GM12878 (cell line): ENCODE data around the gene PQBP1. TPM values are rescaled to one million over a fixed set of nuclear protein-coding genes. Genes with fewer than 3 reads are reported as not detected.

Source experiments
- ATAC-seq: fragments of 200-7000 bp; cut with Tn5 transposase; 3 replicates; pipeline ENCODE4 v1.9.1; 2020; ENCODE audit warnings: mild to moderate bottlenecking, moderate library complexity
- BruUV-seq: library from RNA; stranded (reverse); fragments of 400-500 nt; replicated peaks from 2 replicates; lab custom pipeline; 2021; lab: Mats Ljungman, UMichigan
- CTCF ChIA-PET: fragments of 300-600 bp; sonication (Branson Sonifier 250); formaldehyde crosslinking; extraction: SDS; loops from one replicate; lab custom pipeline; 2021; ENCODE audit warnings: inconsistent platforms; lab: Yijun Ruan, JAX
- POLR2A ChIA-PET: fragments of 350-600 bp; formaldehyde crosslinking; extraction: SDS; loops from one replicate; lab custom pipeline; 2021; ENCODE audit warnings: inconsistent platforms; lab: Charles Lee
- RAD21 ChIA-PET: fragments of 300-600 bp; sonication (Branson Sonifier 250); formaldehyde crosslinking; loops from one replicate; lab custom pipeline; 2023; ENCODE audit warnings: antibody characterized with exemption; ENCODE audit not compliant: unreplicated experiment; lab: Charles Lee
- SMC1A ChIA-PET: fragments of 300-600 bp; sonication (Branson Sonifier 250); formaldehyde crosslinking; loops from one replicate; lab custom pipeline; 2023; ENCODE audit not compliant: unreplicated experiment, uncharacterized antibody; lab: Charles Lee
- DNase-seq: peaks from one replicate; pipeline ENCODE4 v3.0.0-alpha.2; 2011; ENCODE audit warnings: low read depth, low spot score
- FAIRE-seq: peaks from 3 replicates; lab custom pipeline; 2011; peaks lifted over from hg19 to GRCh38; lab: Jason Lieb, UNC
- H2AFZ ChIP-seq: 2 replicates; pipeline ENCODE4 v1.6.0; 2011; ENCODE audit warnings: low read depth, low read length, control low read depth; ENCODE audit not compliant: control insufficient read depth
- H3K27ac ChIP-seq: 2 replicates; pipeline ENCODE4 v1.5.1; 2011; ENCODE audit warnings: control low read depth; ENCODE audit not compliant: control insufficient read depth, insufficient read depth
- H3K27me3 ChIP-seq, 2 experiments: replicated peaks in 1 of 2; 2 replicates each; pipeline versions ENCODE4 v1.6.0 to v1.6.1; 2011; ENCODE audit warnings: low read length in 1 of 2; ENCODE audit not compliant: control insufficient read depth in 2 of 2, insufficient read depth in 2 of 2
- H3K36me3 ChIP-seq, 2 experiments: 2 replicates each; pipeline ENCODE4 v1.5.1; 2011; ENCODE audit warnings: low read length in 1 of 2; ENCODE audit not compliant: control insufficient read depth in 2 of 2, insufficient read depth in 2 of 2
- H3K4me1 ChIP-seq: 2 replicates; pipeline ENCODE4 v1.6.1; 2011; ENCODE audit warnings: mild to moderate bottlenecking, low read length, moderate library complexity, mixed read lengths; ENCODE audit not compliant: control insufficient read depth, insufficient read depth
- H3K4me2 ChIP-seq: 2 replicates; pipeline ENCODE4 v1.6.0; 2011; ENCODE audit warnings: control low read depth; ENCODE audit not compliant: control insufficient read depth, insufficient read depth
- H3K4me3 ChIP-seq: fragments of 200-600 bp; sonication (generic); 2 replicates; pipeline ENCODE4 v1.5.1; 2016
- H3K79me2 ChIP-seq: 2 replicates; pipeline ENCODE4 v1.6.0; 2011; ENCODE audit warnings: low read length; ENCODE audit not compliant: control insufficient read depth, insufficient read depth
- H3K9ac ChIP-seq: 2 replicates; pipeline ENCODE4 v1.8.0; 2011; ENCODE audit warnings: low read length, control low read depth, mixed read lengths; ENCODE audit not compliant: control insufficient read depth, insufficient read depth
- H3K9me3 ChIP-seq: replicated peaks from 3 replicates; pipeline ENCODE4 v1.5.1; 2011; ENCODE audit warnings: mild to moderate bottlenecking, low read length; ENCODE audit not compliant: control insufficient read depth, insufficient read depth
- H4K20me1 ChIP-seq: 2 replicates; pipeline ENCODE4 v1.6.0; 2011; ENCODE audit not compliant: control insufficient read depth, insufficient read depth
- ATF3 ChIP-seq: IDR thresholded peaks from 2 replicates; pipeline ENCODE4 v1.6.1; 2011; ENCODE audit warnings: low read depth, mild to moderate bottlenecking, low read length, moderate library complexity, borderline replicate concordance; ENCODE audit errors: extremely low read depth
- BHLHE40 ChIP-seq, 2 experiments: fragments of 450-650 bp in 1 of 2; IDR thresholded peaks; 2 replicates each; pipeline ENCODE4 v1.6.1; 2011 to 2017; ENCODE audit warnings: low read depth in 2 of 2, borderline replicate concordance in 1 of 2, improper control_type of control experiment in 1 of 2, low read length in 1 of 2, mild to moderate bottlenecking in 1 of 2
- DPF2 ChIP-seq: fragments of 450-650 bp; IDR thresholded peaks from 2 replicates; pipeline ENCODE4 v1.6.1; 2017; ENCODE audit warnings: mild to moderate bottlenecking
- EZH2 ChIP-seq: IDR thresholded peaks from 2 replicates; pipeline ENCODE4 v1.6.1; 2012; ENCODE audit warnings: low read depth, mild to moderate bottlenecking, control low read depth, inconsistent platforms, low read length, borderline replicate concordance; ENCODE audit not compliant: control insufficient read depth
- JUND ChIP-seq: IDR thresholded peaks from 2 replicates; pipeline ENCODE4 v1.6.1; 2012; ENCODE audit warnings: low read depth, mild to moderate bottlenecking, low read length, improper control_type of control experiment, moderate library complexity
- NR2C1 ChIP-seq: fragments of 450-650 bp; IDR thresholded peaks from 2 replicates; pipeline ENCODE4 v1.6.1; 2017; ENCODE audit warnings: antibody characterized with exemption, mild to moderate bottlenecking, moderate library complexity
- PKNOX1 ChIP-seq: fragments of 450-650 bp; IDR thresholded peaks from 2 replicates; pipeline ENCODE4 v1.6.1; 2016; ENCODE audit warnings: mild to moderate bottlenecking
- POLR2AphosphoS5 ChIP-seq: IDR thresholded peaks from 2 replicates; pipeline ENCODE4 v1.6.1; 2011; ENCODE audit warnings: mild to moderate bottlenecking, low read length, inconsistent platforms
- ZNF24 ChIP-seq: fragments of 450-650 bp; IDR thresholded peaks from 2 replicates; pipeline ENCODE4 v1.6.1; 2017; ENCODE audit warnings: antibody characterized with exemption, mild to moderate bottlenecking
- WGBS: methylation state at CpG from one replicate; pipeline ENCODE4 v1.1.6; 2016; ENCODE audit warnings: low lambda C conversion rate; ENCODE audit not compliant: insufficient replicate concordance, insufficient coverage; ENCODE audit errors: missing lambda C conversion rate; 5-methylcytosine and 5-hydroxymethylcytosine counted together
- in situ Hi-C: fragments of 300-500 bp; cut with MboI; formaldehyde crosslinking; loops from 9 replicates; pipeline ENCODE4 v1.14.3; 2018; ENCODE audit warnings: mixed read lengths
- intact Hi-C: fragments of 100-400 bp; cut with micrococcal nuclease; formaldehyde crosslinking; loops from one replicate; pipeline ENCODE4 v1.14.2; 2022; ENCODE audit not compliant: unreplicated experiment
- polyA plus RNA-seq, 11 experiments: library from polyadenylated mRNA; depleted of rRNA in 4 of 11; unstranded in 6 of 11; stranded (reverse) in 5 of 11; fragments of >200 nt; fragmentation: Nextera tagmentation in 4 of 11; fragmentation: Illumina TruSeq in 1 of 11; extraction: Ambion mirVana in 4 of 11; extraction: Trizol in 1 of 11; gene quantifications; 1 replicate in 1 of 11; 2 replicates in 10 of 11; pipeline versions ENCODE4 v1.2.1 to v1.2.3, GENCODE V29; 2011 to 2016; ENCODE audit warnings: inconsistent platforms in 2 of 11, missing spikeins in 2 of 11, low read depth in 1 of 11
- total RNA-seq, 4 experiments: library from RNA; depleted of rRNA in 3 of 4; stranded (reverse); fragments of >200 nt in 3 of 4; fragmentation: Illumina TruSeq in 1 of 4; extraction: Trizol in 1 of 4; gene quantifications; 2 replicates each; pipeline versions ENCODE4 v1.2.1 to v1.2.3, GENCODE V29; 2013 to 2021

PQBP1 gene
- total and polyA plus RNA-seq, 10 of the 15 experiments (the other 5 are each of a cell fraction or from before 2014, with no cell fraction given): 12.5 to 74.8 (median 68.5) TPM

- TF ChIP-seq ATF3 (no peak), NR2C1 (no peak), ZNF24 (no peak), POLR2AphosphoS5 (no peak), PKNOX1 (no peak), DPF2 (no peak), JUND (peak; percentile 38; the same call in 1 of the 2 replicates)
- TF ChIP-seq, all 136 proteins: peak for 11
Observed at GRCh38 chrX:48897157-48897624, 539 bp upstream of the PQBP1 start (continued).

- intact Hi-C loops (loop anchor here (5.0 to 10.0 kb wide), 2 partner anchors 143 to 424 kb away; partner anchors contain the start of genes FTSJ1, SLC38A5 and TFE3), in situ Hi-C loops (no loop called here)
- BruUV-seq: no TSS peak
- TF ChIP-seq EZH2: no peak
- TF ChIP-seq BHLHE40 (IDR thresholded peaks at IDR 0.05; ENCODE audit: borderline replicate concordance in 1 of 2, low read depth in 2 of 2, low read length in 1 of 2): peak in 1 of 2 experiments; percentile 17; a peak in 1 of 4 replicates
- Histone ChIP-seq H2AFZ (no peak overlapping the region), H3K27ac (no peak overlapping the region), H3K4me1 (no peaks in the 10 kb centered on the region), H3K9ac (no peak overlapping the region; the same call in 1 of the 2 replicates), H3K4me2 (peak overlapping the region; percentile 54; the same call in 1 of the 2 replicates), H3K4me3 (peak overlapping the region; percentile 61; the same call in 1 of the 2 replicates), H3K36me3 (peaks cover 0 to 5% of the 10 kb centered on the region in 2 experiments; a peak in 2 of 4 replicates), H4K20me1 (no peaks in the 10 kb centered on the region), H3K27me3 (no peaks in the 10 kb centered on the region), H3K79me2 (peaks cover 22% of the 10 kb centered on the region), H3K9me3 (no peaks in the 10 kb centered on the region; the same call in 2 of the 3 replicates)
- ChIA-PET SMC1A (no interaction called here), RAD21 (interaction anchor here (1.5 to 2.9 kb wide), 3 partner anchors 13 to 145 kb away, joined by 5 to 12 read pairs (median 7); partner anchors contain the start of genes HDAC6 and SLC35A2), POLR2A (interaction anchor here (0.7 kb wide), 2 partner anchors 41 to 431 kb away, joined by 3 to 5 read pairs; no protein-coding TSS in a partner anchor), CTCF (interaction anchor here (0.7 kb wide), 1 partner anchor 8 kb away, joined by 3 read pairs; no protein-coding TSS in a partner anchor)
- no peak for DNase-seq
- WGBS: 65% methylated on average over 8 of the region's 8 CpGs
- ATAC-seq: no peak
- no peak for FAIRE-seq
Observed at GRCh38 chrX:48899078-48899410, 1.3 kb downstream of the PQBP1 start.
